WERI-Rb-1 (cell line): ENCODE measurements around the gene GUCY1A2.

ENCODE experiments used
- DNase-seq: peaks from one replicate; pipeline ENCODE4 v3.0.0-alpha.2; 2020
- H3K27ac ChIP-seq: fragments of 250-450 bp; sonication (Bioruptor Pico); 2 replicates; pipeline ENCODE4 v1.5.1; 2020; ENCODE audit warnings: mild to moderate bottlenecking, moderate library complexity
- H3K27me3 ChIP-seq: fragments of 250-450 bp; sonication (Bioruptor Pico); 2 replicates; pipeline ENCODE4 v1.5.1; 2021; ENCODE audit warnings: mild to moderate bottlenecking, low read depth, moderate library complexity; ENCODE audit not compliant: insufficient read depth, severe bottlenecking
- H3K36me3 ChIP-seq: fragments of 250-450 bp; sonication (Bioruptor Pico); 2 replicates; pipeline ENCODE4 v1.5.1; 2020; ENCODE audit warnings: mild to moderate bottlenecking, moderate library complexity
- H3K4me3 ChIP-seq: 2 replicates; pipeline ENCODE4 v1.5.1; 2011; ENCODE audit warnings: low read depth, mild to moderate bottlenecking, control low read depth, low read length
- H3K9me3 ChIP-seq: fragments of 250-450 bp; sonication (Bioruptor Pico); 2 replicates; pipeline ENCODE4 v1.5.1; 2021; ENCODE audit warnings: mild to moderate bottlenecking, moderate library complexity; ENCODE audit not compliant: severe bottlenecking
- CTCF ChIP-seq: IDR thresholded peaks from 2 replicates; pipeline ENCODE4 v1.5.1; 2011; ENCODE audit warnings: low read depth, mild to moderate bottlenecking, control low read depth, inconsistent platforms, low read length

The GUCY1A2 gene

GRCh38 chr11:106962995-106963394 is 55.3 kb downstream of the GUCY1A2 start:
- Histone ChIP-seq H3K27me3 (no peaks in the 10 kb centered on the region), H3K4me3 (no peak overlapping the region), H3K9me3 (no peaks in the 10 kb centered on the region), H3K36me3 (no peaks in the 10 kb centered on the region), H3K27ac (no peak overlapping the region)
- DNase-seq, result no peak
- no peak for TF ChIP-seq CTCF

GRCh38 chr11:106961518-106961917 is 56.8 kb downstream of the GUCY1A2 start:
- H3K27me3 ChIP-seq, result no peaks in the 10 kb centered on the region
- H3K27ac ChIP-seq, result no peak overlapping the region
- H3K4me3 ChIP-seq, result no peak overlapping the region
- TF ChIP-seq CTCF, result no peak
- peaks cover 2% of the 10 kb centered on the region for H3K9me3 ChIP-seq
- no peak for DNase-seq
- no peaks in the 10 kb centered on the region; the same call in 1 of the 2 replicates for H3K36me3 ChIP-seq

- H3K27ac ChIP-seq, result no peak overlapping the region
- no peak for DNase-seq
- no peaks in the 10 kb centered on the region; the same call in none of the 2 replicates for H3K36me3 ChIP-seq
- H3K27me3 ChIP-seq, result no peaks in the 10 kb centered on the region
- no peak for TF ChIP-seq CTCF
- H3K9me3 ChIP-seq, result peaks cover 6% of the 10 kb centered on the region
- no peak overlapping the region for H3K4me3 ChIP-seq
Observed at GRCh38 chr11:106961048-106961447, 57.2 kb downstream of the GUCY1A2 start.

GRCh38 chr11:106959800-106960199 is 58.5 kb downstream of the GUCY1A2 start:
- Histone ChIP-seq H3K27me3 (no peaks in the 10 kb centered on the region), H3K4me3 (no peak overlapping the region)
- TF ChIP-seq CTCF, result no peak

GRCh38 chr11:106959386-106959785 is 58.9 kb downstream of the GUCY1A2 start:
- Histone ChIP-seq H3K4me3 (no peak overlapping the region), H3K27me3 (no peaks in the 10 kb centered on the region), H3K9me3 (peaks cover 7% of the 10 kb centered on the region), H3K36me3 (no peaks in the 10 kb centered on the region; the same call in none of the 2 replicates), H3K27ac (no peak overlapping the region)
- DNase-seq, result no peak
- TF ChIP-seq CTCF, result no peak

More at GRCh38 chr11:106959800-106960199, 58.5 kb downstream of the GUCY1A2 start:
- H3K27ac ChIP-seq, result no peak overlapping the region
- DNase-seq, result no peak
- H3K9me3 ChIP-seq, result peaks cover 7% of the 10 kb centered on the region
- no peaks in the 10 kb centered on the region; the same call in none of the 2 replicates for H3K36me3 ChIP-seq
